HG03520 (cell line): ENCODE results near the gene KCNIP1.
"Not testable (repeated sequence)": the region's sequence is repeated elsewhere in the genome, so short reads cannot be mapped to it uniquely, and the experiment has no call there.

Experiments used
- ATAC-seq: cut with Tn5 transposase; IDR thresholded peaks from one replicate; pipeline ENCODE4 v1.9.1; 2021; ENCODE audit warnings: mild to moderate bottlenecking, moderate library complexity; ENCODE audit not compliant: unreplicated experiment

KCNIP1 gene

GRCh38 chr5:170534941-170535340 is 31.1 kb downstream of the KCNIP1 start:
- no peak for ATAC-seq

GRCh38 chr5:170536525-170536924 is 32.7 kb downstream of the KCNIP1 start:
- ATAC-seq = no peak

- ATAC-seq = no peak
Observed at GRCh38 chr5:170537451-170538095, 33.8 kb downstream of the KCNIP1 start.

- no peak for ATAC-seq
Observed at GRCh38 chr5:170538096-170538465, 34.3 kb downstream of the KCNIP1 start.

- ATAC-seq = no peak
Observed at GRCh38 chr5:170538696-170539586, 35.1 kb downstream of the KCNIP1 start.

GRCh38 chr5:170540271-170540670 is 36.5 kb downstream of the KCNIP1 start:
- no peak for ATAC-seq

GRCh38 chr5:170541146-170541769 is 37.4 kb downstream of the KCNIP1 start:
- no peak for ATAC-seq

- ATAC-seq = no peak
Observed at GRCh38 chr5:170542691-170543293, 39.0 kb downstream of the KCNIP1 start.

- no peak for ATAC-seq
Observed at GRCh38 chr5:170545313-170545712, 41.5 kb downstream of the KCNIP1 start.

- ATAC-seq = no peak
Observed at GRCh38 chr5:170545811-170546210, 42.0 kb downstream of the KCNIP1 start.

- ATAC-seq = no peak
Observed at GRCh38 chr5:170546282-170546681, 42.5 kb downstream of the KCNIP1 start.

- not testable (repeated sequence) for ATAC-seq
Observed at GRCh38 chr5:170550382-170550781, 46.6 kb downstream of the KCNIP1 start.

- no peak for ATAC-seq
Observed at GRCh38 chr5:170551076-170551475, 47.3 kb downstream of the KCNIP1 start.

- ATAC-seq = no peak
Observed at GRCh38 chr5:170551622-170552021, 47.8 kb downstream of the KCNIP1 start.

GRCh38 chr5:170552621-170553115 is 48.8 kb downstream of the KCNIP1 start:
- ATAC-seq = no peak

- ATAC-seq = no peak
Observed at GRCh38 chr5:170553218-170553617, 49.4 kb downstream of the KCNIP1 start.

- no peak for ATAC-seq
Observed at GRCh38 chr5:170554521-170555267, 50.9 kb downstream of the KCNIP1 start.

- ATAC-seq = no peak
Observed at GRCh38 chr5:170557314-170557713, 53.5 kb downstream of the KCNIP1 start.

- ATAC-seq = no peak
Observed at GRCh38 chr5:170559296-170559695, 55.5 kb downstream of the KCNIP1 start.

GRCh38 chr5:170560938-170561337 is 57.1 kb downstream of the KCNIP1 start:
- ATAC-seq = no peak
